HepG2 (cell line): ENCODE measurements around the gene GNMT. TPM values are rescaled to one million over a fixed set of nuclear protein-coding genes. Genes with fewer than 3 reads are reported as not detected.

Experiments
- EZH2 ChIP-seq: conservative IDR thresholded peaks from 2 replicates; pipeline ENCODE4 v1.6.1; 2012; ENCODE audit warnings: mild to moderate bottlenecking, low read depth, low read length, moderate library complexity
- HMGXB4 ChIP-seq, 2 experiments: sonication (generic) in 1 of 2; formaldehyde crosslinking in 1 of 2; IDR thresholded peaks; 2 replicates each; pipeline versions ENCODE4 v1.4.0 to v1.6.1; 2018 to 2020; ENCODE audit warnings: missing genetic modification reagents in 2 of 2, borderline replicate concordance in 1 of 2, low read depth in 1 of 2, mild to moderate bottlenecking in 1 of 2, missing biosample characterization in 1 of 2
- HOXA7 ChIP-seq: sonication (generic); formaldehyde crosslinking; IDR thresholded peaks from 2 replicates; pipeline ENCODE4 v1.8.1; 2022; ENCODE audit warnings: mild to moderate bottlenecking, missing genetic modification reagents, moderate library complexity
- KDM6A ChIP-seq: IDR thresholded peaks from 2 replicates; pipeline ENCODE4 v1.6.1; 2016; ENCODE audit warnings: low read depth
- MTA1 ChIP-seq: sonication (generic); formaldehyde crosslinking; IDR thresholded peaks from 2 replicates; pipeline ENCODE4 v1.4.0; 2020; ENCODE audit warnings: missing genetic modification reagents, mild to moderate bottlenecking, borderline replicate concordance
- RARG ChIP-seq: sonication (generic); formaldehyde crosslinking; IDR thresholded peaks from 2 replicates; pipeline ENCODE4 v1.4.0; 2020; ENCODE audit warnings: low read depth, mild to moderate bottlenecking, missing genetic modification reagents
- REST ChIP-seq, 2 experiments: IDR thresholded peaks; 2 replicates each; pipeline ENCODE4 v1.6.1; 2011 to 2012; ENCODE audit warnings: low read length in 2 of 2, borderline replicate concordance in 1 of 2, low read depth in 1 of 2, mild to moderate bottlenecking in 1 of 2, moderate library complexity in 1 of 2
- TAF1 ChIP-seq: sonication (generic); formaldehyde crosslinking; IDR thresholded peaks from 2 replicates; pipeline ENCODE4 v1.4.0; 2020; ENCODE audit warnings: missing genetic modification reagents
- TAF15 ChIP-seq: fragments of 200-400 bp; formaldehyde crosslinking; IDR thresholded peaks from one replicate; pipeline ENCODE4 v1.6.1; 2018; ENCODE audit warnings: mild to moderate bottlenecking, low read depth, low read length; ENCODE audit not compliant: poor library complexity, severe bottlenecking
- THAP9 ChIP-seq: sonication (generic); formaldehyde crosslinking; IDR thresholded peaks from 2 replicates; pipeline ENCODE4; 2020; ENCODE audit warnings: missing genetic modification reagents, mild to moderate bottlenecking, borderline replicate concordance
- ZNF292 ChIP-seq: sonication (generic); formaldehyde crosslinking; IDR thresholded peaks from 2 replicates; pipeline ENCODE4 v1.8.1; 2022; ENCODE audit warnings: mild to moderate bottlenecking, low read depth, missing genetic modification reagents, borderline replicate concordance
- ZNF431 ChIP-seq: sonication (generic); formaldehyde crosslinking; IDR thresholded peaks from 2 replicates; pipeline ENCODE4 v1.9.0; 2022; ENCODE audit warnings: missing genetic modification reagents, low read depth, mild to moderate bottlenecking, borderline replicate concordance
- ZNF841 ChIP-seq: sonication (generic); formaldehyde crosslinking; IDR thresholded peaks from 2 replicates; pipeline ENCODE4 v1.8.1; 2023; ENCODE audit warnings: missing genetic modification reagents, borderline replicate concordance
- ZSCAN30 ChIP-seq: sonication (generic); formaldehyde crosslinking; IDR thresholded peaks from 2 replicates; pipeline ENCODE4 v1.5.0; 2020; ENCODE audit warnings: mild to moderate bottlenecking, missing genetic modification reagents
- polyA plus RNA-seq, 8 experiments: library from polyadenylated mRNA; depleted of rRNA in 3 of 8; stranded (reverse) in 7 of 8; unstranded in 1 of 8; fragments of >200 nt; fragmentation: Illumina TruSeq in 4 of 8; extraction: Trizol in 4 of 8; gene quantifications; 2 replicates each; pipeline versions ENCODE4 v1.2.1 to v1.2.3, GENCODE V29; 2011 to 2016; ENCODE audit warnings: low read depth in 4 of 8, missing spikeins in 1 of 8, mixed read lengths in 1 of 8; ENCODE audit not compliant: insufficient read depth in 1 of 8
- total RNA-seq, 5 experiments: library from RNA; depleted of rRNA; stranded (reverse); fragments of >200 nt; fragmentation: Illumina TruSeq; extraction: Trizol; gene quantifications; 2 replicates each; pipeline ENCODE4 v1.2.3, GENCODE V29; 2016; ENCODE audit warnings: low read depth in 1 of 5
- TF ChIP-seq, protein P1 (sequence below): sonication (generic); formaldehyde crosslinking; conservative IDR thresholded peaks from 2 replicates; pipeline ENCODE4 v1.8.0; 2022; ENCODE audit warnings: low read depth, missing genetic modification reagents
- TF ChIP-seq, protein P2 (sequence below): sonication (generic); formaldehyde crosslinking; IDR thresholded peaks from 2 replicates; pipeline ENCODE4 v1.5.0; 2020; ENCODE audit warnings: missing genetic modification reagents

The GNMT gene
- total and polyA plus RNA-seq, 2 of the 13 experiments (the other 11 are each of a cell fraction or from before 2014, with no cell fraction given) = 2.8 to 7.0 TPM

GRCh38 chr6:42938987-42939809, 21.4 kb upstream of the GNMT start (continued):
- TF ChIP-seq, protein P1, sequence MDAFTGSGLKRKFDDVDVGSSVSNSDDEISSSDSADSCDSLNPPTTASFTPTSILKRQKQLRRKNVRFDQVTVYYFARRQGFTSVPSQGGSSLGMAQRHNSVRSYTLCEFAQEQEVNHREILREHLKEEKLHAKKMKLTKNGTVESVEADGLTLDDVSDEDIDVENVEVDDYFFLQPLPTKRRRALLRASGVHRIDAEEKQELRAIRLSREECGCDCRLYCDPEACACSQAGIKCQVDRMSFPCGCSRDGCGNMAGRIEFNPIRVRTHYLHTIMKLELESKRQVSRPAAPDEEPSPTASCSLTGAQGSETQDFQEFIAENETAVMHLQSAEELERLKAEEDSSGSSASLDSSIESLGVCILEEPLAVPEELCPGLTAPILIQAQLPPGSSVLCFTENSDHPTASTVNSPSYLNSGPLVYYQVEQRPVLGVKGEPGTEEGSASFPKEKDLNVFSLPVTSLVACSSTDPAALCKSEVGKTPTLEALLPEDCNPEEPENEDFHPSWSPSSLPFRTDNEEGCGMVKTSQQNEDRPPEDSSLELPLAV (CRISPR knock-in tag) = no peak
- TF ChIP-seq ZNF431 (CRISPR knock-in tag) (peak; percentile 25; the same call in 1 of the 2 replicates), ZNF841 (CRISPR knock-in tag) (no peak), TAF15 (no peak), MTA1 (CRISPR knock-in tag) (peak; percentile 99), KDM6A (CRISPR knock-in tag) (peak; percentile 82), RARG (CRISPR knock-in tag) (no peak), ZSCAN30 (CRISPR knock-in tag) (no peak), TAF1 (CRISPR knock-in tag) (peak; percentile 7; the same call in 1 of the 2 replicates), THAP9 (CRISPR knock-in tag) (no peak), HMGXB4 (CRISPR knock-in tag; IDR thresholded peaks at IDR 0.05; ENCODE audit: borderline replicate concordance in 1 of 2, low read depth in 1 of 2) (peak; percentile 46 to 57; a peak in 2 of 4 replicates), REST (IDR thresholded peaks at IDR 0.05; ENCODE audit: borderline replicate concordance in 1 of 2, low read depth in 1 of 2, low read length in 2 of 2) (no peak), ZNF292 (CRISPR knock-in tag) (peak; percentile 87; the same call in 1 of the 2 replicates), HOXA7 (CRISPR knock-in tag) (no peak), EZH2 (no peak)
- TF ChIP-seq, protein P2, sequence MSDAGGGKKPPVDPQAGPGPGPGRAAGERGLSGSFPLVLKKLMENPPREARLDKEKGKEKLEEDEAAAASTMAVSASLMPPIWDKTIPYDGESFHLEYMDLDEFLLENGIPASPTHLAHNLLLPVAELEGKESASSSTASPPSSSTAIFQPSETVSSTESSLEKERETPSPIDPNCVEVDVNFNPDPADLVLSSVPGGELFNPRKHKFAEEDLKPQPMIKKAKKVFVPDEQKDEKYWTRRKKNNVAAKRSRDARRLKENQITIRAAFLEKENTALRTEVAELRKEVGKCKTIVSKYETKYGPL (CRISPR knock-in tag) = no peak
